Peyer's patch (tissue), 4 donors: ENCODE data around the gene LYRM1.

Source experiments
- CTCF ChIP-seq, 6 experiments: fragments of 450-650 bp in 4 of 6; fragments of 200-600 bp in 2 of 6; sonication (generic) in 1 of 6; IDR thresholded peaks; one replicate each; pipeline ENCODE4 v1.5.1; 2017 to 2019; ENCODE audit warnings: antibody characterized with exemption in 6 of 6, mild to moderate bottlenecking in 3 of 6, moderate library complexity in 1 of 6
- POLR2A ChIP-seq, 2 donors: fragments of 450-650 bp; IDR thresholded peaks; one replicate each; pipeline ENCODE4 v1.5.1; 2017; ENCODE audit warnings: antibody characterized with exemption in 2 of 2, mild to moderate bottlenecking in 2 of 2, moderate library complexity in 2 of 2

- no peak for TF ChIP-seq CTCF (IDR thresholded peaks at IDR 0.05)
- no peak for TF ChIP-seq POLR2A (IDR thresholded peaks at IDR 0.05)
Observed at GRCh38 chr16:20950294-20950693, 49.7 kb downstream of the LYRM1 start.
